Kidney epithelial cell (primary cell): ENCODE measurements around the gene PPM1L. TPM values are rescaled to one million over a fixed set of nuclear protein-coding genes. Genes with fewer than 3 reads are reported as not detected.
"Not testable (repeated sequence)": the region's sequence is repeated elsewhere in the genome, so short reads cannot be mapped to it uniquely, and the experiment has no call there.

ENCODE experiments used
- DNase-seq: peaks from one replicate; pipeline ENCODE4 v3.0.0-alpha.2; 2010; ENCODE audit warnings: low read depth
- H3K27me3 ChIP-seq: 2 replicates; pipeline ENCODE4 v1.6.0; 2011; ENCODE audit warnings: low read length; ENCODE audit not compliant: control insufficient read depth, insufficient read depth
- H3K36me3 ChIP-seq: 2 replicates; pipeline ENCODE4 v1.5.1; 2011; ENCODE audit warnings: low read length; ENCODE audit not compliant: control insufficient read depth, insufficient read depth
- H3K4me3 ChIP-seq: 2 replicates; pipeline ENCODE4 v1.5.1; 2011; ENCODE audit warnings: low read depth, mild to moderate bottlenecking, control low read depth, low read length
- total RNA-seq: library from RNA; depleted of rRNA; stranded (reverse); fragments of >200 nt; gene quantifications from 2 replicates; pipeline ENCODE4 v1.2.3, GENCODE V29; 2015
- TF ChIP-seq, protein P1 (sequence below): IDR thresholded peaks from 2 replicates; pipeline ENCODE4 v1.5.1; 2011; ENCODE audit warnings: mild to moderate bottlenecking, moderate library complexity, low read length, control low read depth, inconsistent platforms; ENCODE audit not compliant: insufficient read depth, poor library complexity, severe bottlenecking

PPM1L gene
- total RNA-seq = 11.1 and 12.0 TPM in 2 replicates

DNA sequence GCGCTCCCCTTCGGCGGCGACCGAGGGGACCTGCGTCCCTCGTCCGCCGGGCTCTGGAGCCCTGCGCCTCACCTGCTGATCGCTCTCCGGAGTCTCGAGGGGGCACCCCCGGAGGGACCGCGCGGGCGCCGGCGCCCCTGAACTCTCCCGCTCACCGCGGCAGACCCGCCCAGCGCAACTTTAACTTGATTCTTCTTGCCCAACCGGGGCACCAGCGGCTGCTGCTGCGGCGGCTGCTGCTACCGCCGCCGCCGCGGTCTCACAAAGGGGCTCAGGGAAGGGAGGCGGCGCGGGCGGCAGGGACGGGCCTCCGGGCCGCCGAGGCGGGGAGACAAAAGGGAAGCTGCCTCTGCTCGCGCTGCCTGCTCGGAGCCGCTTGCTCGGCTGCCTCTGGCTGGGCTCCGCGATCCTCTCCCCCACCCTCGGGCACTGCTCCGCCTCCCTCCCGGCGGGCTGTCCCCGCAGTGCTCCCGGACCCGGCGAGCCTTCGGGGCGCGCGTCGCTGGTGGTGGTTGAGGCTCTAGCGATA is at the start of gene PPM1L:
Gene PPM1L, plus strand, starts transcription at position 456 of the 529 bp plus-strand sequence.
- no peaks in the 10 kb centered on the region for H3K36me3 ChIP-seq
- peak within 1 kb of the TSS; percentile 54 for H3K4me3 ChIP-seq
- TF ChIP-seq, protein P1, sequence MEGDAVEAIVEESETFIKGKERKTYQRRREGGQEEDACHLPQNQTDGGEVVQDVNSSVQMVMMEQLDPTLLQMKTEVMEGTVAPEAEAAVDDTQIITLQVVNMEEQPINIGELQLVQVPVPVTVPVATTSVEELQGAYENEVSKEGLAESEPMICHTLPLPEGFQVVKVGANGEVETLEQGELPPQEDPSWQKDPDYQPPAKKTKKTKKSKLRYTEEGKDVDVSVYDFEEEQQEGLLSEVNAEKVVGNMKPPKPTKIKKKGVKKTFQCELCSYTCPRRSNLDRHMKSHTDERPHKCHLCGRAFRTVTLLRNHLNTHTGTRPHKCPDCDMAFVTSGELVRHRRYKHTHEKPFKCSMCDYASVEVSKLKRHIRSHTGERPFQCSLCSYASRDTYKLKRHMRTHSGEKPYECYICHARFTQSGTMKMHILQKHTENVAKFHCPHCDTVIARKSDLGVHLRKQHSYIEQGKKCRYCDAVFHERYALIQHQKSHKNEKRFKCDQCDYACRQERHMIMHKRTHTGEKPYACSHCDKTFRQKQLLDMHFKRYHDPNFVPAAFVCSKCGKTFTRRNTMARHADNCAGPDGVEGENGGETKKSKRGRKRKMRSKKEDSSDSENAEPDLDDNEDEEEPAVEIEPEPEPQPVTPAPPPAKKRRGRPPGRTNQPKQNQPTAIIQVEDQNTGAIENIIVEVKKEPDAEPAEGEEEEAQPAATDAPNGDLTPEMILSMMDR = no peak
- peaks cover 11% of the 10 kb centered on the region for H3K27me3 ChIP-seq
- no peak for DNase-seq

DNA sequence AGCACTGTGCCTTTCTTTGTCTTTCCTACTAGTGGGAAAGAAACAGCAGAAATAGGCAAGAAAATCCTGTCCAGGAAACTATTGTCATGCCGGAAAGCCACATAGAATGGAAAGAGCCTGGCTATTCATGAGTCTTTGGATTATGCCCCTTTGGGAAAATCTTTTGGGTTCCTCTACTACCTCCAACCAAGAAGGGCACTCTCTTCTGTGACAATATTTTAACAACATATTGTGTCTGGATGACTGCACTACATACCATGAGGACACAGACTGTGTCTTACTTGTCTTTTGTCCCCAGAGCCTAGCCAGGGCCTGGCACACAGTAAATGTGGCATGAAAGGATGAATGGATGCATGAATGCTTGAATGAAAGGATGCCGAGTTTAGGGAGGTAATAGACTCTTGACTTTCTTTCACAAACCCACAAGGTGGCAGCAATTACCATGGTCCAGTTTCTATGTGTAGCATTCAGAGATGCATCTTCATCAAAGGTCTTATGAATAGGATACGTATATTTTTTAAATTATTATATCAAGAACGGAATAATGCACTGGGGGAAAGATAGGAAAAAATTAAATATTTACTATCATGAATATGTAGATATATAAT is 48.7 kb upstream of the PPM1L start:
- DNase-seq = peak; percentile 25
- H3K4me3 ChIP-seq = no peak overlapping the region
- no peaks in the 10 kb centered on the region for H3K36me3 ChIP-seq
- TF ChIP-seq, protein P1 = peak; percentile 48
- H3K27me3 ChIP-seq = no peaks in the 10 kb centered on the region

DNA sequence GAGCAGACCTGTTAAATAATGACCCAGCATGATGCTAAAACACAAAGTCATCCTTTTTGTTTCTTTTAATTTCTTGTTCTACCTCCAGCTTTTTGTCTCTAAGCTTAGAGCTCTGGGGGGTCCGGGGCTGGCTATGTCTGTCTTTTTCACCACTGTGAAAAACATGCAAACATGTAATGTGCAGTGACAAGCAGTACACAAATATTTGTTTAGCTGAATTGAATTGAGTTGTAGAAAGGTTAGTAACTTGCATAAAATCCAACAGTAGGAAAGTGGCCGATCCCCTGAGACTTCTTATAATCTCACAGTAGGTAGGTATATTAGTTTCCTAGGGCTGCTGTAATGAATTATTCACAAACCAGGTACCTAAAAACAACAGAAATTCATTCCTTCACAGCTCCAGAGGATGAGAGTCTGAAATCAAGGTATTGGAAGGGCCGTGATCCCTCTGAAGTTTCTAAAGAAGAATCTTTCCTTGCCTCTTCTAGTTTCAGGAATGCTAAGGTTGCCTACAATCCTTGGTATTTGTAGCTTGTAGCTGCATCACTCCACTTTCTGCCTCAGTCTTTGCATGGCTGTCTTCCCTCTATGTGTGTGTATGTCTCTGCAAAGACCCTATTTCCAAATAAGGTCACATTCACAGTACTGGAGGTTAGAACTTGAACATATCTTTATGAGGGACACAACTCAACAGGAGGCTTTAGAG is 46.4 kb upstream of the PPM1L start:
- Histone ChIP-seq H3K4me3 (no peak overlapping the region), H3K36me3 (no peaks in the 10 kb centered on the region), H3K27me3 (no peaks in the 10 kb centered on the region)
- no peak for DNase-seq
- TF ChIP-seq, protein P1 = no peak

DNA sequence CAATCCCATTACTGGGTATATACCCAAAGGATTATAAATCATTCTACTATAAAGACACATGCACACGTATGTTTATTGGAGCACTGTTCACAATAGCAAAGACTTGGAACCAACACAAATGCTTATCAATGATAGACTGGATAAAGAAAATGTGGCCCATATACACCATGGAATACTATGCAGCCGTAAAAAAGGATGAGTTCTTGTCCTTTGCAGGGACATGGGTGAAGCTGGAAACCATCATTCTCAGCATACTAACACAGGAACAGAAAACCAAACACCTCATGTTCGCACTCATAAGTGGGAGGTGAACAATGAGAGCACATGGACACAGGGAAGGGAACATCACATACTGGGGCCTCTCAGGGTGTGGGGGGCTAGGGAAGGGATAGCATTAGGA is 42.9 kb upstream of the PPM1L start:
- H3K4me3 ChIP-seq, H3K27me3 ChIP-seq, H3K36me3 ChIP-seq, DNase-seq: not testable (repeated sequence)

DNA sequence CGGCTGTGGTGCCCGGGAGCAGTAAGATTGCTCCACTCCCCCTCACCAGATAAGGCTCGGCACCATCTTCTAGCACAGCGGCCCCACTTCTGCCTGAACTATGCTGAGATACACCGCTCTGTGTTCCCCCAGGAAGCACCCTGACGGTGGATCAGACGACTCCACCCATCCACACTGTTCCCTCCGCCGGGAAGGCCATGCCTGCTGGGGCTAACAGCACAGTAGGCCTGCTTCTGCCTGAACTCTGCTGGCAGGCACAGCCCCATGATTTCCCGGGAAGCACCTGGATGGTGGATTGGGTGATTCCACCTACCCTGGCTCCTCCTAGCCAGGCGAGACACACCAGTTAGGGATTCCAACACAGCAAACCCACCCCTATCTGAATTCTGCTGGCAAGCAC is 36.3 kb upstream of the PPM1L start:
- Histone ChIP-seq H3K27me3 (no peaks in the 10 kb centered on the region), H3K36me3 (no peaks in the 10 kb centered on the region), H3K4me3 (no peak overlapping the region)
- no peak for DNase-seq
- TF ChIP-seq, protein P1 = no peak

DNA sequence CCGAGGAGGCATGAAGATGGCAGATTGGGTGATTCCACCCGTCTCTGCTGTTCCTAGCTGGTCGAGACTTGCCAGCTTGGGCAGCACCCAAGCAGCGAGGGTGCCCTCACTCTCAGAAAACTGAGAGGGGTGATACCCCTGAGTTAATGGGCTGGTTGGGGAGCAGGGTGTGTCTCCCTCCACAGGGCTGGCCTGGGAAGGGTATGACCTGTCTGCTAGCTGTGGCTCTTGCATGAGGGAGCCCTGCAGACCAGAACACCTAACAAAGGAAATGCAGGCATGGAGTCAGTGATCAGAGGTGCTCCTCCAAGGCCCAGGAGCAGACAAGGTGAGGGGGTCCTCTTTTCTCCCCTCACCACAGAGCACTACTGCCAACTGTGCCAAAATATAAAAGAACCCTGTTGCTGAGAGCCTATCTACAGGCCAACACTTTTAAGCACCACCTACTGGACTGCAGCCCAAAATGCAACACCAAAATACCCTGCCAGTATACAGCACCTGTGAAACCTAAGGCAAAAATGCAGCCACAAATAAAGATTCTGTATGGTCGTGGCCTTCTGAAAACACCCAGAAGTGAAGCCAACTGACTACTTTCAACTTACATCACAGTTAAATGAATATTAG is 35.8 kb upstream of the PPM1L start:
- DNase-seq = no peak
- TF ChIP-seq, protein P1 = peak; percentile 23
- Histone ChIP-seq H3K36me3 (no peaks in the 10 kb centered on the region), H3K4me3 (no peak overlapping the region), H3K27me3 (no peaks in the 10 kb centered on the region)
